GF-D8 (cell line): ENCODE results near the gene PDE1C.

ENCODE experiments used
- DNase-seq: peaks from one replicate; lab custom pipeline; 2025; lab: John Stamatoyannopoulos, UW

The PDE1C gene

GRCh38 chr7:31775556-31775955 lies 294.7 kb downstream of the PDE1C start:
- DNase-seq, result no peak

- no peak for DNase-seq
Measured at GRCh38 chr7:31772211-31772610, 298.0 kb downstream of the PDE1C start.

GRCh38 chr7:31767686-31768358 lies 302.4 kb downstream of the PDE1C start:
- no peak for DNase-seq

- no peak for DNase-seq
Measured at GRCh38 chr7:31764462-31764861, 305.7 kb downstream of the PDE1C start.

GRCh38 chr7:31763548-31763947 lies 306.7 kb downstream of the PDE1C start:
- DNase-seq, result no peak

- DNase-seq, result no peak
Measured at GRCh38 chr7:31761646-31762045, 308.6 kb downstream of the PDE1C start.

GRCh38 chr7:31758755-31759154 lies 311.5 kb downstream of the PDE1C start:
- no peak for DNase-seq

- DNase-seq, result no peak
Measured at GRCh38 chr7:31751726-31752125, 318.5 kb downstream of the PDE1C start.

- DNase-seq, result no peak
Measured at GRCh38 chr7:31748084-31748483, 322.1 kb downstream of the PDE1C start.

GRCh38 chr7:31747553-31747952 lies 322.7 kb downstream of the PDE1C start:
- no peak for DNase-seq

GRCh38 chr7:31744294-31744874 lies 325.8 kb downstream of the PDE1C start:
- DNase-seq, result peak; percentile 11

GRCh38 chr7:31741852-31742251 lies 328.4 kb downstream of the PDE1C start:
- DNase-seq, result no peak

GRCh38 chr7:31735991-31736982 lies 333.9 kb downstream of the PDE1C start:
- no peak for DNase-seq

GRCh38 chr7:31734456-31734855 lies 335.8 kb downstream of the PDE1C start:
- no peak for DNase-seq

GRCh38 chr7:31729195-31729804 lies 340.9 kb downstream of the PDE1C start:
- no peak for DNase-seq

GRCh38 chr7:31724696-31725095 lies 345.5 kb downstream of the PDE1C start:
- DNase-seq, result no peak

- DNase-seq, result no peak
Measured at GRCh38 chr7:31720366-31720765, 349.8 kb downstream of the PDE1C start.

GRCh38 chr7:31716355-31716754 lies 353.9 kb downstream of the PDE1C start:
- DNase-seq, result no peak

GRCh38 chr7:31710171-31710570 lies 360.0 kb downstream of the PDE1C start:
- DNase-seq, result no peak

GRCh38 chr7:31707089-31707488 lies 363.1 kb downstream of the PDE1C start:
- no peak for DNase-seq

GRCh38 chr7:31705377-31705776 lies 364.8 kb downstream of the PDE1C start:
- no peak for DNase-seq

- no peak for DNase-seq
Measured at GRCh38 chr7:31702354-31702753, 367.9 kb downstream of the PDE1C start.
